ENCODE measurements around the gene RMRP. TPM values are rescaled to one million over a fixed set of nuclear protein-coding genes. Genes with fewer than 3 reads are reported as not detected.
A peak's percentile ranks its signal among the peaks of the same experiment; 100 is the strongest.

Gene RMRP
- polyA plus RNA-seq, 1 of the 3 experiments (the other 2 are of a cell fraction) = 64.9 TPM

GRCh38 chr9:35618325-35618727, 39.5 kb downstream of the RMRP start, which contains the start of gene CD72 (continued):
- TF ChIP-seq, protein P1, sequence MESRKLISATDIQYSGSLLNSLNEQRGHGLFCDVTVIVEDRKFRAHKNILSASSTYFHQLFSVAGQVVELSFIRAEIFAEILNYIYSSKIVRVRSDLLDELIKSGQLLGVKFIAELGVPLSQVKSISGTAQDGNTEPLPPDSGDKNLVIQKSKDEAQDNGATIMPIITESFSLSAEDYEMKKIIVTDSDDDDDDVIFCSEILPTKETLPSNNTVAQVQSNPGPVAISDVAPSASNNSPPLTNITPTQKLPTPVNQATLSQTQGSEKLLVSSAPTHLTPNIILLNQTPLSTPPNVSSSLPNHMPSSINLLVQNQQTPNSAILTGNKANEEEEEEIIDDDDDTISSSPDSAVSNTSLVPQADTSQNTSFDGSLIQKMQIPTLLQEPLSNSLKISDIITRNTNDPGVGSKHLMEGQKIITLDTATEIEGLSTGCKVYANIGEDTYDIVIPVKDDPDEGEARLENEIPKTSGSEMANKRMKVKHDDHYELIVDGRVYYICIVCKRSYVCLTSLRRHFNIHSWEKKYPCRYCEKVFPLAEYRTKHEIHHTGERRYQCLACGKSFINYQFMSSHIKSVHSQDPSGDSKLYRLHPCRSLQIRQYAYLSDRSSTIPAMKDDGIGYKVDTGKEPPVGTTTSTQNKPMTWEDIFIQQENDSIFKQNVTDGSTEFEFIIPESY (IDR thresholded peaks at IDR 0.05; ENCODE audit: borderline replicate concordance, low read depth) = no peak
- no peak for TF ChIP-seq REST (IDR thresholded peaks at IDR 0.05; ENCODE audit: low read depth, low read length)
- TF ChIP-seq GATA2 (CRISPR knock-in tag; IDR thresholded peaks at IDR 0.05) = no peak

GRCh38 chr9:35617548-35617947, 40.3 kb downstream of the RMRP start:
- H3K9ac ChIP-seq = no peak overlapping the region
- 86% methylated on average over 8 of the region's 8 CpGs for WGBS (ENCODE audit: low lambda C conversion rate)
- ChIA-PET POLR2A (interaction anchor here (1.0 kb wide), 1 partner anchor 29 kb away, joined by 3 read pairs; no protein-coding TSS in a partner anchor), CTCF (interaction anchor here (0.8 to 5.3 kb wide), 3 partner anchors 12 to 29 kb away, joined by 3 to 20 read pairs (median 6); partner anchors contain the start of gene TESK1)
- H3F3A ChIP-seq (replicated peaks; ENCODE audit: insufficient read depth) = no peaks in the 10 kb centered on the region
- no peak for TF ChIP-seq FOSL2 (IDR thresholded peaks at IDR 0.05; ENCODE audit: borderline replicate concordance, low read depth)
- TF ChIP-seq RFX5 (IDR thresholded peaks at IDR 0.05; ENCODE audit: low read length) = no peak
- TF ChIP-seq FOXM1 (IDR thresholded peaks at IDR 0.05; ENCODE audit: low read depth) = no peak
- TF ChIP-seq RCOR1 (IDR thresholded peaks at IDR 0.05; ENCODE audit: low read length) = no peak
- no peak for TF ChIP-seq REST (IDR thresholded peaks at IDR 0.05; ENCODE audit: low read depth, low read length)
- TF ChIP-seq SIN3A (IDR thresholded peaks at IDR 0.05; ENCODE audit: borderline replicate concordance, low read depth, low read length) = no peak
- no peak for TF ChIP-seq USF2 (IDR thresholded peaks at IDR 0.05; ENCODE audit: borderline replicate concordance, low read depth, low read length)
- TF ChIP-seq CHD2 (IDR thresholded peaks at IDR 0.05; ENCODE audit: low read length, partially characterized antibody) = no peak
- no peak for TF ChIP-seq MEF2A (IDR thresholded peaks at IDR 0.05; ENCODE audit: borderline replicate concordance, low read depth)
- TF ChIP-seq EZH2phosphoT487 (IDR thresholded peaks at IDR 0.05; ENCODE audit: borderline replicate concordance, low read depth) = no peak
- no peak for TF ChIP-seq POLR2AphosphoS5 (IDR thresholded peaks at IDR 0.05; ENCODE audit: low read depth, low read length)
- TF ChIP-seq EP300 (IDR thresholded peaks at IDR 0.05; ENCODE audit: borderline replicate concordance in 1 of 2, low read depth in 1 of 2, low read length in 1 of 2) = no peak
- no peak for TF ChIP-seq SMC3 (IDR thresholded peaks at IDR 0.05; ENCODE audit: low read depth, low read length)
- TF ChIP-seq, protein P2, sequence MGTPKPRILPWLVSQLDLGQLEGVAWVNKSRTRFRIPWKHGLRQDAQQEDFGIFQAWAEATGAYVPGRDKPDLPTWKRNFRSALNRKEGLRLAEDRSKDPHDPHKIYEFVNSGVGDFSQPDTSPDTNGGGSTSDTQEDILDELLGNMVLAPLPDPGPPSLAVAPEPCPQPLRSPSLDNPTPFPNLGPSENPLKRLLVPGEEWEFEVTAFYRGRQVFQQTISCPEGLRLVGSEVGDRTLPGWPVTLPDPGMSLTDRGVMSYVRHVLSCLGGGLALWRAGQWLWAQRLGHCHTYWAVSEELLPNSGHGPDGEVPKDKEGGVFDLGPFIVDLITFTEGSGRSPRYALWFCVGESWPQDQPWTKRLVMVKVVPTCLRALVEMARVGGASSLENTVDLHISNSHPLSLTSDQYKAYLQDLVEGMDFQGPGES (IDR thresholded peaks at IDR 0.05; ENCODE audit: low read depth, low read length) = no peak
- H3K27ac ChIP-seq (ENCODE audit: low read depth in 2 of 2, low read length in 1 of 2) = no peak overlapping the region
- H3K79me2 ChIP-seq (ENCODE audit: insufficient read depth) = no peaks in the 10 kb centered on the region
- peak overlapping the region; percentile 65; the same call in 1 of the 2 replicates for H2AFZ ChIP-seq (ENCODE audit: low read depth)
- no peak overlapping the region; a peak in 2 of 4 replicates for H3K4me3 ChIP-seq (ENCODE audit: low read depth in 2 of 2, low read length in 1 of 2)
- no peaks in the 10 kb centered on the region for H3K9me3 ChIP-seq
- H3K4me2 ChIP-seq = no peak overlapping the region
- peaks cover 0 to 12% of the 10 kb centered on the region in 2 experiments; a peak in 1 of 4 replicates for H3K4me1 ChIP-seq (ENCODE audit: control insufficient read depth in 1 of 2, insufficient read depth in 2 of 2, low read depth in 1 of 2, low read length in 1 of 2)
- H3K36me3 ChIP-seq (replicated peaks in 1 of 2; ENCODE audit: control insufficient read depth in 1 of 2, insufficient read depth in 2 of 2, low read length in 1 of 2) = no peaks in the 10 kb centered on the region
- H3K27me3 ChIP-seq (ENCODE audit: insufficient read depth) = 0 out of 2 replicates have a peak, but pooled peaks cover 4% of the 10 kb centered on the region
- H4K20me1 ChIP-seq (ENCODE audit: insufficient read depth) = no peaks in the 10 kb centered on the region
- H3K9me2 ChIP-seq = no peaks in the 10 kb centered on the region
- no peak for DNase-seq
